Anterior cingulate cortex (tissue), 58 donors: ENCODE measurements around the gene TMEM52.

Experiments
- DNase-seq, 58 donors: peaks; one replicate each; lab custom pipeline; 2025; lab: John Stamatoyannopoulos, UW

The TMEM52 gene

DNA sequence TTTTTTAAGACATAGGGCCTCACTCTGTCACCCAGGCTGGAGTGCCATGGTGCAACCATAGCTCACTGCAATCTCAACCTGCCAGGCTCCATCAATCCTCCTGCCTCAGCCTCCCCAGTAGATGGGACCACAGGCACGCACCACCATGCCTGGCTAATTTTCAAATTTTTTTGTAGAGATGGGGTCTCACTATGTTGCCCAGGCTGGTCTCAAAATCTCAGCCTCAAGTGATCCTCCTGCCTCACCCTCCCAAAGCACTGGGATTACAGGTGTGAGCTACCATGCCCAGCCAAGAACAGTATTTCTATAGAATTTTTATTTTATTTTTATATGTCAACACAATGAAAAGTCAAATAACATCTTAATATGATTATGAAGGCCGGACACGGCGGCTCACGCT lies 39.1 kb downstream of the TMEM52 start:
- no peak for DNase-seq

DNA sequence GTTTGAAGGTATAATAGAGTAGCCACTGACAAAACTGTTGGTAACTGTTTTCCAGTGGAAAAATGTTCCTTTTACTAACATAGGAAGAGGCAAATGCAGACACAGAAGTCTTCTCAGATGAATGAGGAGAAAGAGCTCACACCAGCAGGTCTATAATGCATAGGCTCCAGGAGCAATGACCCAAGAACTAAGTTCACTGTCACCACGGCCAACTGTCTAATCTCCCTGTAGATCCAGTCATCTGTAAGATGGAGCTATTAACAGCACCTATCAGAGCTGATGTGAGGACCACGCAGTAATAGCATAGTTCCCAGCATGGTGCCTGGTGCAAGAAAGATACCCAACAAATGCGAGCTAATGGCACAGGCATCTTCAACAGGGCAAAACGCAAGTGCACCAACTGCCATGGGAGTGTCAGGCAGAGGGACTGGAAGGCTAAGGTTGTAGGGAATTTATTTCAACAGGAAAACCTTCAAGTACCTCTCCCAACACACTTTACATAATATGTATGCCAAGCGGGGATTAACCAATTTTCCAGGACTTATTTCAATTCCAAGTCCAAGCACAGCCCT lies 41.1 kb downstream of the TMEM52 start:
- no peak for DNase-seq

DNA sequence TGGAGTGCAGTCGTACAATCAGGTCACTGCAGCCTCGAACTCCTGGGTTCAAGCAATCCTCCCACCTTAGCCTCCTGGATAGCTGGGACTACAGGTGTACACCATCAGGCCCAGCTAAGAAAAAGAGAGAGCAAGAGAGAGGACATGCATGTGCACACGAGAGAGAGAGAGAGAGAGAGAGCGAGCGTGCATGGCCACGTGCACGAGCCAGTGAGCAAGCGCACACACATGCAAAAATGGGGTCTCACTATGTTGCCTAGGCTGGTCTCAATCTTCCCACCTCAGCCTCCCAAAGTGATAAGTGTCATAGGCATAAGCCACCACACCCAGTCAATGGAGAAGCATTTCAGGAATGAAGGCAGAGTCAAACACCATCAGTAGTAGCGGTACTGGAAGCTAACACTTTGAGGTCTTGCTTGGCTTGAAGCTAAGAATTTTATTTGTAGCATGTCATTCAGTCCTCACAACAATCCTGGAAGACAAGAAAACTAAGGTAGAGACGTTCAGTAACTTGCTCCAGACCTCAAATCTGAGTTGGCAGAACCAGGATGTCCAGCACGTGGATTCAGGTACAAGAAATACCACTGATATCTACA lies 42.6 kb downstream of the TMEM52 start:
- DNase-seq, result no peak

DNA sequence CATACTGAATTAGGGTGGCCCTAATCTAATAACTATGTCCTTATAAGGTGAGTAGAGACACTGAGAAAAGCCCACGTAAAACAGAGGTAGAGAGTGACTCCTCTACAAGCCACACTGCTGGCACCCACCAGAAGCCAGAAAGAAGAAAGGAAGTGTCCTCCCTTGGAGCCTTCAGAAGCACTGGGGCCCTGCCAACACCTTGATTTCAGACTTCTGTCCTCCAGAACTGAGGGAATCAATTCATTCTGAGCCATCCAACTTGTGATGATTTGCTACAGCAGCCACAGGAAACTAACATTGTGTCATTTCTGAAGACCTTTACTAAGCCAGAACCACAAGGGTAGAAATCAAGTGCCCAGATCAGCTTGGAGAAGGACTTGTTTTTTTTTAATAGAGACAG lies 43.1 kb downstream of the TMEM52 start:
- no peak for DNase-seq

DNA sequence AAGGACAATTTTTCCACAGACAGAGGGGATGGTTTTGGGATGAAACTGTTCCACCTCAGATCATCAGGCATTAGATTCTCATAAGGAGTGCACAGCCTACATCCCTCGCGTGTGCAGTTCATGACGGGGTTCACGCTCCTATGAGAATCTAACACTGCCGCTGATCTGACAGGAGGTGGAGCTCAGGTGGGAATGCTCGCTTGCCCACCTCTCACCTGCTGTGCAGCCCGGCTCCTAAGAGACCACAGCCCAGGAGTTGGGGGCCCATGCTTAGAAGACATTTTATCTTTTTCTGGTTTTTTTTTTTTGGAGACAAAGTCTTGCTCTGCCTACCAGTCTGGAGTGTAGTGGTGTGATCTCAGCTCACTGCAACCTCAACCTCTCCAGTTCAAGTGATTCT lies 44.2 kb downstream of the TMEM52 start:
- DNase-seq, result no peak

DNA sequence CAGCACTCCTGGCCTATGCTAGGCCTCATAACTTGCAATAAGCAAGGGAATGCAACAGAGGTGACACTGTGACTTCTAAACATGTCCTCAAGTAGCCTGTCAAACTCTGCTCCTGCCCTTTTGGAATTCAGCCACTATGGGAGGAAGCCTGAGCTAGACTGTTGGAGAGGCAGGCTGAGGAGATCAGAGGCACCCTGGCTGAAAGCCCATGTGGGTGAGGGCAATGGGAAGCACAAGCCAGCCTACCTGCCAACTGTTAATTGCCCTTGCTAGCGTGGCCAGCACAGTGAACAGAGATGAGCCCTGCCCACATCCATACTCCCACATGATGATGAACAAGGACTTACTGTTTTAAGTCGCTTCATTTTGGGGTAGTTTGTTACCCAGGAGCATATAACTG lies 45.9 kb downstream of the TMEM52 start:
- peak in 4 of 58 donors; percentile 15 to 30 (median 17) for DNase-seq

DNA sequence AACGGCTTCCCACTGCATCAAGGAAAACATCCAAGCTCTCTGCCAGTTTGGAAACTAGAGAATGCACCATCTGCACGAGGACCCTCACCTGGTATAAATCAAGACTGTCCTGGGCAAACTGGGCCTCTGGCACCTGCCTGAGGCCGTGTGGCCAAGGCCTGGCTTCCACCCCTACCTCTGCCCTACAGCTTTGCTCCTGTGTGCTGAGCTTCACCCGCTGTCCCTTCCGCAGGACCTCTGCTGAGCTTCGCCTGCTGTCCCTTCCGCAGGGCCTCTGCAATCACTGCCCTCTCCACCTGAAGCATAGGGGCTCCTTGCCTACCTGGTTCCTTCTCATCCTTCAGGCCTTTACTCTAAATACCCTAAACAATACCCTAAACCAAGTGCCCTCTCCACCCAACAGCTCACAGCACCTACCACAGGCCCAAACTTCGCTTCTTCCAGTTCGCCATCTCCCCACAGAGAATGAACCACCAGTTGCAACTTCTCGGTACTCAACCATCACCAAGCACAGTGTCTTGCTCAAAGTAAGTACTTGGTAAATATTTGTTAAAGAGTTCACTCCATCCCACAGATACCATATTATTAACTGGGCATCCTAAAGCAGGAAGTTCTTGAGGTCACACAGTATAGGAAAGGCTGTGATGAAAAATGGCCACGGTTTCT lies 46.6 kb downstream of the TMEM52 start:
- no peak for DNase-seq

DNA sequence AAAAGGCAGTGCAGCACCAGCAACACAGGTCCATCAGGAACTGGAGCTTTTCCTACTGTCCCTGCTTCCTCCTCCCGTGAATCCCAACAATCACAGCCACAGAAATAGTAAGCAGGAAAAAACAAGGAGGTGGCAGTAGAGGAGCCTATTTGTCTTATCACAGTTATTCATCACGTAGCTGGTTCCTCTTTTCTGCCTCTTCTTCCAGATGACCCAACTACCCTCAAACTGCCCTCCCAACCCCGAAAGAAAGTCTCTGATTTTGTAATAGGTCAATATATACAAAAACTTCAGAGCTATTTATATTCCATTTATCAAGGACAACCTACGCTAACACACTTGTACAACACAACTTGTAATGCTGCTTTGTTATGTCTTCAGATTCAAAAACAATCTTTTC lies 49.6 kb downstream of the TMEM52 start:
- DNase-seq, result no peak
